Measurements from ENCODE around the gene TFF1.

The TFF1 gene

GRCh38 chr21:42314616-42315295 lies 51.6 kb downstream of the TFF1 start:
- Histone ChIP-seq H2AFZ (ENCODE audit: low read depth, low read length) (no peak overlapping the region), H3K36me3 (ENCODE audit: insufficient read depth, low read length) (no peaks in the 10 kb centered on the region), H4K20me1 (ENCODE audit: insufficient read depth, low read length) (no peaks in the 10 kb centered on the region), H3K79me2 (ENCODE audit: insufficient read depth, low read length) (no peaks in the 10 kb centered on the region), H3K4me3 (ENCODE audit: low read depth in 1 of 2, low read length in 2 of 2) (no peak overlapping the region), H3K4me1 (ENCODE audit: insufficient read depth, low read length) (peaks cover 4% of the 10 kb centered on the region), H3K4me2 (ENCODE audit: insufficient read depth, low read length) (no peak overlapping the region), H3K27me3 (ENCODE audit: insufficient read depth, low read length, poor library complexity) (no peaks in the 10 kb centered on the region), H3K9me3 (ENCODE audit: insufficient read depth, low read length, severe bottlenecking) (no peaks in the 10 kb centered on the region), H3K27ac (ENCODE audit: low read length) (no peak overlapping the region), H3K9ac (ENCODE audit: low read depth, low read length) (no peak overlapping the region)
- ATAC-seq (ENCODE audit: insufficient read depth, low read depth): no peak
- DNase-seq: no peak
- TF ChIP-seq EZH2 (IDR thresholded peaks at IDR 0.05; ENCODE audit: borderline replicate concordance, low read depth, low read length, severe bottlenecking) (no peak), CTCF (IDR thresholded peaks at IDR 0.05; ENCODE audit: borderline replicate concordance, extremely low read depth, low read length, poor library complexity, severe bottlenecking) (no peak)

GRCh38 chr21:42313501-42313969 lies 52.8 kb downstream of the TFF1 start:
- Histone ChIP-seq H4K20me1 (ENCODE audit: insufficient read depth, low read length) (no peaks in the 10 kb centered on the region), H2AFZ (ENCODE audit: low read depth, low read length) (no peak overlapping the region), H3K36me3 (ENCODE audit: insufficient read depth, low read length) (no peaks in the 10 kb centered on the region), H3K4me1 (ENCODE audit: insufficient read depth, low read length) (peaks cover 10% of the 10 kb centered on the region), H3K27ac (ENCODE audit: low read length) (no peak overlapping the region), H3K27me3 (ENCODE audit: insufficient read depth, low read length, poor library complexity) (no peaks in the 10 kb centered on the region), H3K9ac (ENCODE audit: low read depth, low read length) (no peak overlapping the region), H3K4me3 (ENCODE audit: low read depth in 1 of 2, low read length in 2 of 2) (no peak overlapping the region), H3K4me2 (ENCODE audit: insufficient read depth, low read length) (no peak overlapping the region), H3K79me2 (ENCODE audit: insufficient read depth, low read length) (no peaks in the 10 kb centered on the region), H3K9me3 (ENCODE audit: insufficient read depth, low read length, severe bottlenecking) (no peaks in the 10 kb centered on the region)
- no peak for ATAC-seq (ENCODE audit: insufficient read depth, low read depth)
- no peak for DNase-seq
- TF ChIP-seq EZH2 (IDR thresholded peaks at IDR 0.05; ENCODE audit: borderline replicate concordance, low read depth, low read length, severe bottlenecking) (no peak), CTCF (IDR thresholded peaks at IDR 0.05; ENCODE audit: borderline replicate concordance, extremely low read depth, low read length, poor library complexity, severe bottlenecking) (no peak)

GRCh38 chr21:42312626-42313104 lies 53.7 kb downstream of the TFF1 start:
- no peak for ATAC-seq (ENCODE audit: insufficient read depth, low read depth)
- Histone ChIP-seq H3K4me3 (ENCODE audit: low read depth in 1 of 2, low read length in 2 of 2) (no peak overlapping the region), H3K36me3 (ENCODE audit: insufficient read depth, low read length) (no peaks in the 10 kb centered on the region), H4K20me1 (ENCODE audit: insufficient read depth, low read length) (no peaks in the 10 kb centered on the region), H3K27ac (ENCODE audit: low read length) (no peak overlapping the region), H3K27me3 (ENCODE audit: insufficient read depth, low read length, poor library complexity) (no peaks in the 10 kb centered on the region), H3K4me2 (ENCODE audit: insufficient read depth, low read length) (no peak overlapping the region), H3K9ac (ENCODE audit: low read depth, low read length) (no peak overlapping the region), H3K9me3 (ENCODE audit: insufficient read depth, low read length, severe bottlenecking) (no peaks in the 10 kb centered on the region), H2AFZ (ENCODE audit: low read depth, low read length) (no peak overlapping the region), H3K79me2 (ENCODE audit: insufficient read depth, low read length) (no peaks in the 10 kb centered on the region), H3K4me1 (ENCODE audit: insufficient read depth, low read length) (peaks cover 10% of the 10 kb centered on the region)
- TF ChIP-seq CTCF (IDR thresholded peaks at IDR 0.05; ENCODE audit: borderline replicate concordance, extremely low read depth, low read length, poor library complexity, severe bottlenecking) (no peak), EZH2 (IDR thresholded peaks at IDR 0.05; ENCODE audit: borderline replicate concordance, low read depth, low read length, severe bottlenecking) (no peak)
- no peak for DNase-seq
